ENCODE measurements around the gene CFAP65.
A peak's percentile ranks its signal among the peaks of the same experiment; 100 is the strongest.

The CFAP65 gene

DNA sequence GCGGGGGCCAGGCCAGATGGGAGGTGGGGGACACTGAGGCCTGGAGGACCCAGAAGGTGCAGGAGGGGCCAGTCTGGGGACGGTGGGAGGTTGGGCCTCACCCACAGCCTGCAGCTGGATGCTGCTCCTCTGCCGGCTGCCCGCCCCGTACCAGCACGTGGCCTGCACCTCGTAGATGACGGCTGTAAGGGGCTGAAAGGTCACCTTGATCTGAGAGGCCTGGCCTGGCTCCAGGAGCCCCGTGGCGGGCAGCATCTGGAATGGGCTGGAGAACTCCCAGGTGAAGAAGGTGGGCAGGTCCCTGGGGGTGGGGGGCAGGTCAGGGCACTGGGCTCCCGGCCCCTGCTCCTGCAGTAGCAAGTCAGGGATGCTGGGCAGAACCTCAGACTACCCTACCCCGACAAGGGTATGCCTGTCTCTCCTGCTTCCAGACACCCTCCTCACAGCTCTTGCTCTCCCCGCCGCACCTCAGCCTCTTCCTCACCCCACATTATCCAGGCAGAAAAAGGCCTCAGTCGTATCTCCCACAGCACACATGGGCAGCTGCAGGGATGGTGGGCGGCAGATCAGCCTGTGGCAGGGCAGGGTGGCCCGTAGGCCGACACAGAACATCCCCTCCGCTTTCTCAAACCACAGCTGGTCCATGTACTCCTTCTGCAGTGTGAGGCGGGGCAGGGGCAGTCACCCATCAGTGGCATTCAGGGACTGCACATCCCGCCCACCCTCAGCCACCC lies 10.1 kb downstream of the CFAP65 start:
- DNase-seq, result no peak

DNA sequence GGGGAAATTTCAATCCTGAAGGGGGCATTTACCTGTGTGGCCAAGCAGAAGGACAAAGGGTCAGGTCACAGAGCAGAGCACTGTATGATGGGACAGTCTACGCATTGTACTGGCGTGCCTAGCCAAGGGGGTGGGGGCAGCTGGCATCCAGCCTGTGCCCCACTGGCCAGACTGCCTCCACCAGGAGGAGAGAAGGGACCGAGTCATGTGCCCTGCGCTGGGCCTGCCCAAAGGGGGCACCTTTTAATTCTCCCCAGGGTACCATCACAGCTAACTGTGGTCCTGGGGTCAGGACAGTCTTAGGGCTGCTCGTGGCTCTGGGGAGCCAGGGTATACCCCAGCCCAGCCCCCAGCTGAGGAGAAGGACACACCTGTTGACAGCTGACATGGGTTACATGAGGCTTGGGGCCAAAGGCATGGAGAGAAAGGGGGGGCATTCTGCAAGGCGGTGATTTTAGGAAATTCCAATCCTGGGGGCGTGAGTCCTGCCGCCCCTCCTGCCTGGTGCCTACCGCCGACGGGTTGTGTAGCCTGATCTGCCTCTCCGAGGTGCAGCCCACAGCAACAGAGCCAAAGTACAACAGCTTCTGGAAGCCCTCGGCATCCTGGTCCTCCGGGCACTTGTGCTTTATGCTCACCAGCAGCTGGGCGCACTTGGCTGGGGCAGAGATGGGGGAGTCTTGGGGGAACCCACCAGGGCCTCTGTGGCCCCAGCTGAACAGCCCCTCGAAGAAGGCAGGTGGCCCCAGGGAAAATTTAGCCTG lies 11.0 kb downstream of the CFAP65 start:
- no peak for DNase-seq

DNA sequence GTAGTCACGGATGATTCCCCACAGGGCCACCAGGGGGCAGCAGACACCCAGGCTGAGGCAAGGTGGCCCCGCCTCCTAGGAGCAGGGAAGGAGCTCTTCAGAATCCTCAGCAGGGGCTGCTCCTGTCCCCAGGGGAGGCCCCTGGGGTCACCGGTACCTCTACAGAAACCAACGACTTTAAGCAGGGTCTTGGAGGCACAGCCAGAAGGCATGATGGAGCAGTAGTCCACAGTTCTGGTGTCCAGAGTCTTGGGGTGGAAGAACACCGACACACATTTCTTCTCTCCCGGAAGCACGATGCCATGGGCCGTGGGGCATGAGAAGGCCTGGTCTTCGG lies 11.5 kb downstream of the CFAP65 start:
- peak; percentile 69 for DNase-seq

DNA sequence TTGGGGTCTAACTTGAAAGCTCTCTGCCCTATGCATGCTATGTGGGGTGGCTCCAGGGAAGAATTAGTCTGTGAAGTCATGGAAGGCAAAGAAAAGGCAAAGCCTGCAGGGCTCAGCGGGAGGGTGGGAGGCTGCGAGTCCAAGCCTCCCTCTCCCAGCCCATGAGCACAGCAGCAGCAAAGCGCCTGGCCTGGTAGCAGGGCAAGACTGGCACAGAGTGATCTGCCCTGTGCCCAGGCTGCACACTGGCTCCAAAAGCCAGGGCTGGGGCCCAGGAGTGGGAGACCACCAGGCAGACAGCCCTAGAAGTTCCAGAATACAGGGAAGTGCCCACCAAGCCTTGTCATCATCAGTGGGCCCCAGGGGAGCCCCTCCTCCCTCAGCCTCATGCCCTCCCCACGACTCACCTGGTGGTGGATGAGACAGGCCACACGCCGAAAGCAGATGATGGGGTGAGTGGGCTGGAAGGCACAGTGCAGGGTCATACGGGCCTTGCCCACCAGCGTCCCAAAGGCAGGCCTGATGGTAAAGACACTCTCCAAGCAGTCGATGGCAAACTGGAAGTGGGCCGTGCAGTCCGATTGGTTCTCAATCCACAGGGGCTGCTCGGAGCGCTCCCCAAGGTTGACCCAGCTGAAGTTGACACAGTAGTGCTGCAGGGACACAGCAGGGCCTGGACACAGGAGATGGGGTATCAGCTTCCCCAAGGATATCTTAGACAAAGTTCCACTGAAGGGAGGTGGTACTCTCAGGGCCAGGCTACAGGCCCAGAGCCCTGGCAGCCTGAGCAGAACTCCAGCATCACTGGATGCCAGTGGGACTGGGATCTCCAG lies 12.1 kb downstream of the CFAP65 start:
- no peak for DNase-seq

DNA sequence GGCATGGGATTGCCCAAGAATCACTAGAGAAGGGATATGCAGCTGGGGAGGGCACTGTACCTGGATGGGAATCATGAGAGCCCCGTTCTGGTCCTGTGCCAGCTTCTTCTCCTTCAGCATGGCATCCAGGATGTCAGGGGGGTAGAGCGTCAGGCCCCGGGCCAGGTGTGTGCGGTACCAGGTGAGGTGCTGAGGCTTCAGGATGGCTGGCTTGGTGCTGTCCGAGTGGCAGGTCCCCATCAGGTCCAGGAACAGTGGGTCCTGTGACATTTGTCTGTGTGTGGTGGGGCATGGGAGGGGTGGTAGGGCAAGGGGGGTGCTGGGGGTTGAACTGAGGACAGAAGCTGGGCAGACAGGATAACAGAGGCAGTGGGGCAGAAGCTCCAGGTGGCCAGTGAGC lies 13.2 kb downstream of the CFAP65 start:
- DNase-seq, result no peak

- no peak for DNase-seq
Observed at GRCh38 chr2:219027511-219028055, 13.7 kb downstream of the CFAP65 start.

DNA sequence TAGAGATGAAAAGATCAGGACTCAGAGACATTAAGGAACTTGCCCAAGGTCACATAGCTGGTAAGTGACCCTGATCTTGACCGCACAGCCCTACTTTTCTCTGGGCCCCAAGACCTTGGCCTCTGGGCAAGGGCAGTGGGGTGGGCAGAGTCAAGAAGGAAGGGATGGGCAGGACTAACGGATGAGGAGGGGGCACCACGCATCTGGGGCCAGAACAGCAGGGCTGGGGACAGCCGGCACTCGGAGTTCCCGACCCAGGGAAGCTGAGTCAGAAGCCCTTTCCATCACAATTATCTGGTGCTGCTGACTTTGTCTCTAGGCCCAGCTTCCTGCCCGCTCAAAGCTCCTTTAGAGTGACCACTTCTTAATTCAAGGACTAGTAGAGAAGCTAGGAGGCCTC lies 14.4 kb downstream of the CFAP65 start:
- no peak for DNase-seq

DNA sequence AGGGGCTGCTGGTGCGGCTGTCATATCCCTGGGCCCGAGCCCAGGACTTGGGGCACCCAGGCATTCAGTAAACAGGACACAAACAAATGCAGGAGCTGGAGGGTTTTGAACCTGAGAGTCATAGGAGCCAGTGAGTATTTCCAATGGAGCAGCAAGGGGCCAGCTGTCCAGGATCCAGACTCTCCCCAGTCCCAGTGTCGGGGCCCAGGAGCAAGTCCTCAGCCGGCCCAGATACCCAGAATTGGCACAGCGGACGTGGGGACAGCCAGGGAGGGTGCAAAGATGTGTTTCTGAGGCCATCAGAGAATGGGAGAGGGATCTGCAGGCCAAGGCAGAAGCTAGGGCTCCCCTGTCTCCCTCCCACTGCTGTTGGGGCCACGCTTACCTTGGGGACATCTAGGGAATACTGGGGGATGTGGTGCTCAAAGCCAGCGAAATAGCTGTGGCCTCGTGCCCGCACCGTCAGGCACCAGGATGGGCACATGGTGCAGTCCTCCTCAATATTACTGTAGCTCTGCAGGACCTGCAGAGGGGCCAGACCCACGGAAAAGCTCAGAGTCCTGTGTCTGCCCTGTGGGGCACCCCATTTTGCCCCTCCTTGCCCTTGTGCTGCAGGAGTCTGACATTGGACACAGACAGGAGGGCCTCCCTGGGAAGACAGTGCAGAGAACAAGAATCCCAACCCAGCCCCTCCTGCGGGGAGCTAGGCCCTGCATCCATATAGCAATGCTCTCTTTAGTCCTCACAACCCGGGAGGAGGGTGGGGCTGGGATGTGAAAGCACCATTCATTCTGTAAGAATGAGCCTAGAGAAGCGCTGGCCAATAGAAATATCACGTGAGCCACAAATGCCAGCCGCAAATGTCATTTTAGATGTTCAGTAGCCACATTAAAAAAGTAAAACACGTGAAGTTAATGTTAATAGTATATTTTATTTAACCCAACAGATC lies 15.4 kb downstream of the CFAP65 start:
- DNase-seq, result no peak

GRCh38 chr2:219024059-219024458 lies 17.3 kb downstream of the CFAP65 start:
- no peak for DNase-seq

- DNase-seq, result no peak
Observed at GRCh38 chr2:219023045-219023605, 18.2 kb downstream of the CFAP65 start.

- no peak for DNase-seq
Observed at GRCh38 chr2:219022616-219023015, 18.7 kb downstream of the CFAP65 start.

DNA sequence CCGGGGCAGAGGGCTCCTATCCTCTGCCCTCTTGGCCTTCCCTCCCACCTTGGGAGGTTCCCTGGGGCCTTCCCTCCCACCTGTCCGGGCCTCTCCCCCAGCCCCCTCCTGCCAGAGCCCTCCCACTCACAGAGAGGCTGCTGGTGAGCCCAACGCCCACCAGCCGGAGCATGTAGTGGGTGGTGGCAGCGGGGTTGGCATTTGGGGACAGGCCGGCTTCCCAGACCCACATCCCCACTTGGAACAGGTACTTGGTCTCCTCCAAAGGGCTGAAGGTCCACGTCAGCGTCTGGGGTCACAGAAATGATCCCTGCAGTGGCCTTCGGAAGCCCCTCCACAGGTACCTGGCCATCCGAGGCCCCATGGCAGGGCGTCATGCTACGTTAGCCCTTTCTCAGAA lies 19.3 kb downstream of the CFAP65 start:
- DNase-seq, result no peak

DNA sequence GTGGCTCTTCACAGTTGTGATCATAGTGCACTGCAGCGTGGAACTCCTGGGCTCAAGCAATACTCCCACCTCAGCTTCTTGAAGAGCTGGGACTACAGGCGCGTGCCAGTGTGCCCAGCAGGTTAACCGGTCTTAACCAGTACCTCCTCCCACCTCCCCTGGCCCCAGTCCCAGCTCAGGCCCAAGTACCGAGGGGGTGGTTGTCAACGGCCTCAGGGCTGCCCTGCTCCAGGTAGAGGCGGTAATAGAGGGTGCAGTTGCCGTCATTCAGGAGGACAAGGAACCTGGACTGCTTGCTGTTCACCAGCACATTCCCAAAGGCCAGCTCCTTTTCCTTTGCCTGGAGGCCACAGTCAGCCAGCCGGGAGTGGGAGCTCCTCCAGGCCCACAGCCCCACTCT lies 19.7 kb downstream of the CFAP65 start:
- no peak for DNase-seq

GRCh38 chr2:219020604-219021365 lies 20.5 kb downstream of the CFAP65 start:
- DNase-seq, result no peak

DNA sequence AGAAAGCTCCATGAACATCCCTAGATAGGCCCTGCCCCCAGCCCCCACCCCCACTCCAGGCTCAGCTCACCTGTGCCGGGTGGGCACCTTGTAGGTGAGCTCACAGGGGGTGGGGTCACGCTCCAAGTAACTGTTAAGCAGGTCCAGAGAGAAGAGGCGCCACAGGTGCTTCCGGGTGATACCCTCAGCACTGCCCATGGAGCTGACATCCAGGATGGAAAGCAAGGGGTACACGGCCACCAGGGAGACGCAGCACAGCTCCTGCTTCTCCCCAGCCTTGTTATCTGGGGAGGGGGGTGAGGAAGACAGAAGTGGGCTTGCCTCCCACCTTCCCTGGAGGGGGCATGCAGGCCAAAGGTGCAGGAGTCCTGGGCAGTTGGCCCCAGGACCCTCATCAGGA lies 21.9 kb downstream of the CFAP65 start:
- DNase-seq, result no peak

DNA sequence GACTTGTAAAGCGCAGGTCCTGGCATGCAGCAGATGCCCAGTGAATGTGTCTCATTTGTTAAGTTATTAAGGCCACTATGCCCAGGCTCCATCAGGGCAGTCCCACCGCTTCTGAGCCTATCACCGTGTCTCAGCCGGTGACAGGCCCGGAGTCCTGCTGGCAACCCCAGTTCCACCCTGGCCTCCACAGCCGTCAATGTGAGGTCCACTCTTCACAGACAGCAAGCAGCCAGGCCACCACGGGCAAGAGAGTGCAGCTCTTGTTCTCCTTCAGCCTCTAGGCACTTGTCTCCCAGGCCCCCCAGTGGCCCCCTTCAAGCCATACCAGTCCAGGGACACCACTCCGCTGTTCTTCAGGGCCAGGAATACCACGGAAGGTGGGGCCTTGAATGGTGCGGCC lies 22.6 kb downstream of the CFAP65 start:
- DNase-seq, result no peak

DNA sequence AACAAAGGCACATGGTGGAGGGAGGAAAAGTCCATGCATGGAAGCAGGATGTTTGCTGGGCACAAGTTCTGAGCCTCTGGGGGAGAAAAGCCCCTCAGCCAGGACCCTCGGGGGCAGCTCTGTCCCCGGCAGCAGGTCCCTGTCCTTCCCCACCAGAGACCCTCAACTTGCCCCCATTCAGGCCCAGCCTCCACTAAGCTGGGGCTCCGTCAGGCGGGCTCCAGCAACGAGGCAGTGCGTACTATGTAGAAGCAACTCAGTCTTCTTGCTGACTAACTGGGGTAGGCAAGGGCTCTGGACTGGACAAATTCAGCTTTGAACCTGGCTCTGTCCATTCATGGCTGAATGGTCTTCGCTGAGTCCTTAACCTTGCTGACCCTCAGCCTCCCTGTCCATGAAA lies 23.0 kb downstream of the CFAP65 start:
- no peak for DNase-seq

- DNase-seq, result no peak
Observed at GRCh38 chr2:219017201-219017931, 23.9 kb downstream of the CFAP65 start.

DNA sequence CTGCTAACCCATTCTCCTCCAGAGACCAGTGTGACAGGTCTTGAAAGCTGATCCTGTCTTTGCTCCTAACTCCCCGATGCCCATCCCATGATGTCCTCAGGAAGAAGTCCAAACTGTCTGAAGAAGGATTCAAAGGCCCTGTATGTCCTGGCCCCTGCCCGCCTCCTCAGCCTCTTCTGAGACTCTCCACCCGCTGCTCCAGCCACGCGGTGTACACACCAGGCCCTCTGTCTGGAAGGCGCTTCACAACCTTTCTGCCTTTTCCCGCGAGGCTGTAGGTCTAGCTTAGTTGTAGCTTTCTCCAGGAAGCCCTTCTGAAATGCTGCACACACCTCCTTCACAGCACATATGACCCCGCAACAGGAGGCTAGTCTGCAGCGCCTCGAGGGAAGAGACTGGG lies 24.6 kb downstream of the CFAP65 start:
- DNase-seq, result no peak

GRCh38 chr2:219010873-219011272 lies 30.4 kb downstream of the CFAP65 start:
- no peak for DNase-seq
